Peyer's patch (tissue), 4 donors: ENCODE measurements around the gene NHEJ1. TPM values are rescaled to one million over a fixed set of nuclear protein-coding genes. Genes with fewer than 3 reads are reported as not detected.

Experiments used
- DNase-seq, 3 donors: peaks; one replicate each; pipeline ENCODE4 v3.0.0-alpha.2; 2017 to 2019
- H3K27ac ChIP-seq, 4 donors: fragments of 200-600 bp; sonication (generic); one replicate each; pipeline ENCODE4 v1.5.1; 2016 to 2019
- H3K27me3 ChIP-seq, 2 donors: fragments of 200-600 bp; sonication (generic); one replicate each; pipeline ENCODE4 v1.5.1; 2019
- H3K36me3 ChIP-seq, 3 donors: fragments of 200-600 bp; sonication (generic); one replicate each; pipeline ENCODE4 v1.5.1; 2016 to 2019
- H3K4me1 ChIP-seq, 4 donors: fragments of 200-600 bp; sonication (generic); one replicate each; pipeline ENCODE4 v1.5.1; 2016 to 2019
- H3K4me3 ChIP-seq, 4 donors: fragments of 200-600 bp; sonication (generic); 1 replicate in 3 of 4; 2 replicates in 1 of 4; pipeline ENCODE4 v1.5.1; 2016 to 2019; ENCODE audit warnings: mild to moderate bottlenecking in 1 of 4
- H3K9me3 ChIP-seq, 4 donors: fragments of 200-600 bp; sonication (generic); one replicate each; pipeline ENCODE4 v1.5.1; 2016 to 2019; ENCODE audit warnings: mild to moderate bottlenecking in 1 of 4
- CTCF ChIP-seq, 6 experiments: fragments of 450-650 bp in 4 of 6; fragments of 200-600 bp in 2 of 6; sonication (generic) in 1 of 6; IDR thresholded peaks; one replicate each; pipeline ENCODE4 v1.5.1; 2017 to 2019; ENCODE audit warnings: antibody characterized with exemption in 6 of 6, mild to moderate bottlenecking in 3 of 6, moderate library complexity in 1 of 6
- POLR2A ChIP-seq, 2 donors: fragments of 450-650 bp; IDR thresholded peaks; one replicate each; pipeline ENCODE4 v1.5.1; 2017; ENCODE audit warnings: antibody characterized with exemption in 2 of 2, mild to moderate bottlenecking in 2 of 2, moderate library complexity in 2 of 2
- total RNA-seq, 4 donors: library from RNA; depleted of rRNA; stranded (reverse); fragments of >200 nt; gene quantifications; one replicate each; pipeline ENCODE4 v1.1.0, GENCODE V29; 2016

The NHEJ1 gene
- total RNA-seq, 4 donors from 2014 or later, result 28.1 to 91.6 (median 67.2) TPM

DNA sequence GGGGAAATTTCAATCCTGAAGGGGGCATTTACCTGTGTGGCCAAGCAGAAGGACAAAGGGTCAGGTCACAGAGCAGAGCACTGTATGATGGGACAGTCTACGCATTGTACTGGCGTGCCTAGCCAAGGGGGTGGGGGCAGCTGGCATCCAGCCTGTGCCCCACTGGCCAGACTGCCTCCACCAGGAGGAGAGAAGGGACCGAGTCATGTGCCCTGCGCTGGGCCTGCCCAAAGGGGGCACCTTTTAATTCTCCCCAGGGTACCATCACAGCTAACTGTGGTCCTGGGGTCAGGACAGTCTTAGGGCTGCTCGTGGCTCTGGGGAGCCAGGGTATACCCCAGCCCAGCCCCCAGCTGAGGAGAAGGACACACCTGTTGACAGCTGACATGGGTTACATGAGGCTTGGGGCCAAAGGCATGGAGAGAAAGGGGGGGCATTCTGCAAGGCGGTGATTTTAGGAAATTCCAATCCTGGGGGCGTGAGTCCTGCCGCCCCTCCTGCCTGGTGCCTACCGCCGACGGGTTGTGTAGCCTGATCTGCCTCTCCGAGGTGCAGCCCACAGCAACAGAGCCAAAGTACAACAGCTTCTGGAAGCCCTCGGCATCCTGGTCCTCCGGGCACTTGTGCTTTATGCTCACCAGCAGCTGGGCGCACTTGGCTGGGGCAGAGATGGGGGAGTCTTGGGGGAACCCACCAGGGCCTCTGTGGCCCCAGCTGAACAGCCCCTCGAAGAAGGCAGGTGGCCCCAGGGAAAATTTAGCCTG, 130.3 kb downstream of the NHEJ1 start:
- Histone ChIP-seq H3K27me3 (no peaks in the 10 kb centered on the region), H3K36me3 (no peaks in the 10 kb centered on the region), H3K9me3 (no peaks in the 10 kb centered on the region), H3K27ac (no peak overlapping the region), H3K4me1 (no peaks in the 10 kb centered on the region), H3K4me3 (no peak overlapping the region)
- TF ChIP-seq POLR2A (IDR thresholded peaks at IDR 0.05), result no peak
- TF ChIP-seq CTCF (IDR thresholded peaks at IDR 0.05), result no peak
- no peak for DNase-seq

DNA sequence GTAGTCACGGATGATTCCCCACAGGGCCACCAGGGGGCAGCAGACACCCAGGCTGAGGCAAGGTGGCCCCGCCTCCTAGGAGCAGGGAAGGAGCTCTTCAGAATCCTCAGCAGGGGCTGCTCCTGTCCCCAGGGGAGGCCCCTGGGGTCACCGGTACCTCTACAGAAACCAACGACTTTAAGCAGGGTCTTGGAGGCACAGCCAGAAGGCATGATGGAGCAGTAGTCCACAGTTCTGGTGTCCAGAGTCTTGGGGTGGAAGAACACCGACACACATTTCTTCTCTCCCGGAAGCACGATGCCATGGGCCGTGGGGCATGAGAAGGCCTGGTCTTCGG, 130.8 kb downstream of the NHEJ1 start:
- no peaks in the 10 kb centered on the region for H3K36me3 ChIP-seq
- no peaks in the 10 kb centered on the region for H3K4me1 ChIP-seq
- no peak overlapping the region for H3K27ac ChIP-seq
- H3K4me3 ChIP-seq, result no peak overlapping the region
- TF ChIP-seq CTCF (IDR thresholded peaks at IDR 0.05) (peak; percentile 73 to 96 (median 94)), POLR2A (IDR thresholded peaks at IDR 0.05) (no peak)
- peak; percentile 64 to 91 (median 90) for DNase-seq
- no peaks in the 10 kb centered on the region for H3K9me3 ChIP-seq
- no peaks in the 10 kb centered on the region for H3K27me3 ChIP-seq

DNA sequence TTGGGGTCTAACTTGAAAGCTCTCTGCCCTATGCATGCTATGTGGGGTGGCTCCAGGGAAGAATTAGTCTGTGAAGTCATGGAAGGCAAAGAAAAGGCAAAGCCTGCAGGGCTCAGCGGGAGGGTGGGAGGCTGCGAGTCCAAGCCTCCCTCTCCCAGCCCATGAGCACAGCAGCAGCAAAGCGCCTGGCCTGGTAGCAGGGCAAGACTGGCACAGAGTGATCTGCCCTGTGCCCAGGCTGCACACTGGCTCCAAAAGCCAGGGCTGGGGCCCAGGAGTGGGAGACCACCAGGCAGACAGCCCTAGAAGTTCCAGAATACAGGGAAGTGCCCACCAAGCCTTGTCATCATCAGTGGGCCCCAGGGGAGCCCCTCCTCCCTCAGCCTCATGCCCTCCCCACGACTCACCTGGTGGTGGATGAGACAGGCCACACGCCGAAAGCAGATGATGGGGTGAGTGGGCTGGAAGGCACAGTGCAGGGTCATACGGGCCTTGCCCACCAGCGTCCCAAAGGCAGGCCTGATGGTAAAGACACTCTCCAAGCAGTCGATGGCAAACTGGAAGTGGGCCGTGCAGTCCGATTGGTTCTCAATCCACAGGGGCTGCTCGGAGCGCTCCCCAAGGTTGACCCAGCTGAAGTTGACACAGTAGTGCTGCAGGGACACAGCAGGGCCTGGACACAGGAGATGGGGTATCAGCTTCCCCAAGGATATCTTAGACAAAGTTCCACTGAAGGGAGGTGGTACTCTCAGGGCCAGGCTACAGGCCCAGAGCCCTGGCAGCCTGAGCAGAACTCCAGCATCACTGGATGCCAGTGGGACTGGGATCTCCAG, 131.4 kb downstream of the NHEJ1 start:
- no peak for TF ChIP-seq CTCF (IDR thresholded peaks at IDR 0.05)
- TF ChIP-seq POLR2A (IDR thresholded peaks at IDR 0.05), result no peak
- H3K36me3 ChIP-seq, result no peaks in the 10 kb centered on the region
- H3K9me3 ChIP-seq, result no peaks in the 10 kb centered on the region
- H3K4me3 ChIP-seq, result no peak overlapping the region
- DNase-seq, result no peak
- no peak overlapping the region for H3K27ac ChIP-seq
- no peaks in the 10 kb centered on the region for H3K27me3 ChIP-seq
- H3K4me1 ChIP-seq, result no peaks in the 10 kb centered on the region

GRCh38 chr2:219028141-219028540, 132.5 kb downstream of the NHEJ1 start:
- Histone ChIP-seq H3K36me3 (no peaks in the 10 kb centered on the region), H3K4me1 (no peaks in the 10 kb centered on the region), H3K9me3 (no peaks in the 10 kb centered on the region), H3K27me3 (no peaks in the 10 kb centered on the region), H3K27ac (no peak overlapping the region), H3K4me3 (no peak overlapping the region)
- no peak for TF ChIP-seq POLR2A (IDR thresholded peaks at IDR 0.05)
- TF ChIP-seq CTCF (IDR thresholded peaks at IDR 0.05), result no peak
- DNase-seq, result no peak

DNA sequence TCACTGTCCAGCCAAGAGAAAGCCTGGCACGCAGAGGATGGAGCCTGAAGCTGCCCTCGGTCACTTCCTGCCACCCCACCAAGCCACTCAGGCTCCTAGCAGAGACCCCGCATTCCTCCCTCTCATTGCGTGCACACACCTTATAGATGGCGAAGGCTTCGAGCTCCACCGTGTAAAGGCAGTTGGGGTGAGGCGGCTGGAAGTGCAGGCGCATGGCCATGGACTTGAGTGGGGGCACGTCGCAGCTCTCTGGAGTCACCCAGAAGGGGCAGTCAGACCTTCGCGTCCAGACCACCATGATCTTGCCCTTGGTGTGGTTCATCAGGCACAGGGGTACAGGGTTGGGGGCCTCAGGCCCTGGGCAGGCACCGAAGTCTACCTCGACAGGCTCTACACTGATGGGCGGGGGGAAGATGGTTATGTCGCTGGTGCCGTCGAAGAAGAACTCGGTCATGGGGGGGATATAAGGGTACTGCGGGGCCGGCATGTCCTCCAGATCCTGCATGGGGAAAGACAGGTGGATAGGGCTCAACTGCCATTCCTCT, 133.0 kb downstream of the NHEJ1 start:
- peak in 1 of 3 donors; percentile 37 for DNase-seq
- H3K27ac ChIP-seq, result no peak overlapping the region
- no peaks in the 10 kb centered on the region for H3K27me3 ChIP-seq
- H3K9me3 ChIP-seq, result no peaks in the 10 kb centered on the region
- H3K36me3 ChIP-seq, result no peaks in the 10 kb centered on the region
- H3K4me3 ChIP-seq, result no peak overlapping the region
- H3K4me1 ChIP-seq, result no peaks in the 10 kb centered on the region
- TF ChIP-seq CTCF (IDR thresholded peaks at IDR 0.05) (no peak), POLR2A (IDR thresholded peaks at IDR 0.05) (no peak)
